K562 (cell line): Measurements from ENCODE around the gene RAE1. TPM values are rescaled to one million over a fixed set of nuclear protein-coding genes. Genes with fewer than 3 reads are reported as not detected.

ENCODE experiments used
- CEBPB ChIP-seq: fragments of 450-650 bp; IDR thresholded peaks from 2 replicates; pipeline ENCODE4 v1.6.1; 2016; ENCODE audit warnings: missing genetic modification characterization, missing compliant biosample characterization
- CSDE1 ChIP-seq, 2 experiments: fragments of 450-650 bp; IDR thresholded peaks; 2 replicates each; pipeline ENCODE4 v1.6.1; 2016; ENCODE audit warnings: mild to moderate bottlenecking in 1 of 2
- FOXJ3 ChIP-seq: sonication (generic); formaldehyde crosslinking; IDR thresholded peaks from 2 replicates; pipeline ENCODE4 v1.4.0; 2020; ENCODE audit warnings: mild to moderate bottlenecking, missing genetic modification reagents
- HDAC6 ChIP-seq: IDR thresholded peaks from 2 replicates; pipeline ENCODE4 v1.6.1; 2012; ENCODE audit warnings: low read depth, mild to moderate bottlenecking, control low read depth, inconsistent platforms, low read length, moderate library complexity
- HDAC8 ChIP-seq: fragments of 450-650 bp; IDR thresholded peaks from 2 replicates; pipeline ENCODE4 v1.6.1; 2016; ENCODE audit warnings: mild to moderate bottlenecking, missing genetic modification characterization, moderate library complexity, missing compliant biosample characterization
- MBD2 ChIP-seq: sonication (generic); IDR thresholded peaks from 2 replicates; pipeline ENCODE4 v1.6.1; 2016; ENCODE audit warnings: low read depth, borderline replicate concordance
- POLR2AphosphoS5 ChIP-seq: IDR thresholded peaks from 2 replicates; pipeline ENCODE4 v1.6.1; 2011; ENCODE audit warnings: mild to moderate bottlenecking, low read depth, low read length, moderate library complexity; ENCODE audit not compliant: control insufficient read depth, insufficient read depth
- PRPF4 ChIP-seq: fragments of 200-400 bp; formaldehyde crosslinking; IDR thresholded peaks from one replicate; pipeline ENCODE4 v1.6.1; 2017; ENCODE audit warnings: low read length, low read depth, mild to moderate bottlenecking; ENCODE audit not compliant: insufficient read depth, poor library complexity, severe bottlenecking
- RBM15 ChIP-seq: fragments of 200-400 bp; formaldehyde crosslinking; IDR thresholded peaks from 2 replicates; pipeline ENCODE4 v1.6.1; 2018; ENCODE audit warnings: mild to moderate bottlenecking, low read length, moderate library complexity; ENCODE audit not compliant: insufficient read depth
- TARDBP ChIP-seq: fragments of 450-650 bp; IDR thresholded peaks from 2 replicates; pipeline ENCODE4 v1.6.1; 2016
- ZNF507 ChIP-seq: conservative IDR thresholded peaks from 2 replicates; pipeline ENCODE4 v1.6.1; 2017; ENCODE audit warnings: missing genetic modification characterization, missing compliant biosample characterization
- ZNF75A ChIP-seq: fragments of 450-650 bp; formaldehyde crosslinking; IDR thresholded peaks from 2 replicates; pipeline ENCODE4 v1.4.0; 2020; ENCODE audit warnings: mild to moderate bottlenecking
- polyA plus RNA-seq, 8 experiments: library from polyadenylated mRNA; depleted of rRNA in 4 of 8; stranded (reverse) in 5 of 8; unstranded in 3 of 8; fragments of >200 nt; fragmentation: Nextera tagmentation in 2 of 8; fragmentation: Illumina TruSeq in 1 of 8; extraction: Ambion mirVana in 2 of 8; extraction: Trizol in 1 of 8; gene quantifications; 2 replicates each; pipeline versions ENCODE4 v1.2.1 to v1.2.3, GENCODE V29; 2011 to 2014; ENCODE audit warnings: inconsistent platforms in 1 of 8, missing spikeins in 1 of 8
- total RNA-seq, 7 experiments: library from RNA; depleted of rRNA in 6 of 7; stranded (reverse); fragments of >200 nt in 6 of 7; fragmentation: Illumina TruSeq in 2 of 7; extraction: Trizol in 2 of 7; gene quantifications; 2 replicates each; pipeline versions ENCODE4 v1.2.1 to v1.2.3, GENCODE V29; 2011 to 2021; ENCODE audit warnings: low replicate concordance in 1 of 7
- TF ChIP-seq, protein P1 (sequence below): fragments of 250-450 bp; sonication (Bioruptor Pico); IDR thresholded peaks from 2 replicates; pipeline ENCODE4 v1.4.0; 2020
- TF ChIP-seq, protein P2 (sequence below): fragments of 450-650 bp; IDR thresholded peaks from 2 replicates; pipeline ENCODE4 v1.7.0; 2016; ENCODE audit warnings: borderline replicate concordance
- TF ChIP-seq, protein P3 (sequence below): fragments of 250-450 bp; sonication (Bioruptor Pico); IDR thresholded peaks from 2 replicates; pipeline ENCODE4 v1.4.0; 2020; ENCODE audit warnings: mild to moderate bottlenecking, moderate library complexity, borderline replicate concordance
- TF ChIP-seq, protein P4 (sequence below): fragments of 450-650 bp; conservative IDR thresholded peaks from 2 replicates; pipeline ENCODE4 v1.6.1; 2016; ENCODE audit warnings: missing genetic modification characterization, low read depth, mild to moderate bottlenecking, control low read depth, missing compliant biosample characterization

Gene RAE1
- total and polyA plus RNA-seq, 9 of the 15 experiments (the other 6 are each of a cell fraction or from before 2014, with no cell fraction given), result 33.7 to 248 (median 77.7) TPM

DNA sequence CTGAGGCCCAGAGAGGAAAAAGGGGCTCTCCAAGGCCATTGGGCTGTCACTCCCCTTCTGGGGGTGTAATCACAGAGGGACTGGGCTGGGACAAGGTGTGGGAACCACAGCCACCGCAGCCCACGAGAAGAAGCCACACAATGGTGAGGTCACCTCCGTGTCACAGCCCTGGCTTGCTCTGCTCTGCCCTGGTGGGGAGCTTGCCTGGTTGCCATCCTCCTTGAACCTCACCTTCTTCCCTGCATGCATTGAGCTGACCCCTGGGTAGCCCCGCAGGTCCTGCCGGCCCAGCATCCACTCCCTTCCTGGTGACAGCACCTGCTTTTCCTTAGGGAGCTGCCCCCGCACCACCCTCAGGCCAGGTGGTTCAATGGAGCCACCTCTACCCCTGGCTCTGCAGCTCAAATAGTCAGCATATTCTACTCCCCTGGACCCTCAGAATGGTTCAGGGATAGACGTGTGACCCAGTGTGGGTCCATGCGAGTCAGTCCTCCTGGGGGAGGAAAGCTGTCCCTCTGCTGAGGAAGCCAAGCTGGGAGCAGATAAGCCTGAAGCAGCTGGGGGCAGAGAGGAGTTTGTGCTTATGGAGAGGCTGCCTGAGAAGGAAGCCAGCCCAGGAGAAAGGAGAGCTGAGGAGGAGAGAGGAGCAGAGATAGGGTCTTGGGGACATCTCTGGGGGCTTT is 61.4 kb downstream of the RAE1 start (continued):
- TF ChIP-seq, protein P1, sequence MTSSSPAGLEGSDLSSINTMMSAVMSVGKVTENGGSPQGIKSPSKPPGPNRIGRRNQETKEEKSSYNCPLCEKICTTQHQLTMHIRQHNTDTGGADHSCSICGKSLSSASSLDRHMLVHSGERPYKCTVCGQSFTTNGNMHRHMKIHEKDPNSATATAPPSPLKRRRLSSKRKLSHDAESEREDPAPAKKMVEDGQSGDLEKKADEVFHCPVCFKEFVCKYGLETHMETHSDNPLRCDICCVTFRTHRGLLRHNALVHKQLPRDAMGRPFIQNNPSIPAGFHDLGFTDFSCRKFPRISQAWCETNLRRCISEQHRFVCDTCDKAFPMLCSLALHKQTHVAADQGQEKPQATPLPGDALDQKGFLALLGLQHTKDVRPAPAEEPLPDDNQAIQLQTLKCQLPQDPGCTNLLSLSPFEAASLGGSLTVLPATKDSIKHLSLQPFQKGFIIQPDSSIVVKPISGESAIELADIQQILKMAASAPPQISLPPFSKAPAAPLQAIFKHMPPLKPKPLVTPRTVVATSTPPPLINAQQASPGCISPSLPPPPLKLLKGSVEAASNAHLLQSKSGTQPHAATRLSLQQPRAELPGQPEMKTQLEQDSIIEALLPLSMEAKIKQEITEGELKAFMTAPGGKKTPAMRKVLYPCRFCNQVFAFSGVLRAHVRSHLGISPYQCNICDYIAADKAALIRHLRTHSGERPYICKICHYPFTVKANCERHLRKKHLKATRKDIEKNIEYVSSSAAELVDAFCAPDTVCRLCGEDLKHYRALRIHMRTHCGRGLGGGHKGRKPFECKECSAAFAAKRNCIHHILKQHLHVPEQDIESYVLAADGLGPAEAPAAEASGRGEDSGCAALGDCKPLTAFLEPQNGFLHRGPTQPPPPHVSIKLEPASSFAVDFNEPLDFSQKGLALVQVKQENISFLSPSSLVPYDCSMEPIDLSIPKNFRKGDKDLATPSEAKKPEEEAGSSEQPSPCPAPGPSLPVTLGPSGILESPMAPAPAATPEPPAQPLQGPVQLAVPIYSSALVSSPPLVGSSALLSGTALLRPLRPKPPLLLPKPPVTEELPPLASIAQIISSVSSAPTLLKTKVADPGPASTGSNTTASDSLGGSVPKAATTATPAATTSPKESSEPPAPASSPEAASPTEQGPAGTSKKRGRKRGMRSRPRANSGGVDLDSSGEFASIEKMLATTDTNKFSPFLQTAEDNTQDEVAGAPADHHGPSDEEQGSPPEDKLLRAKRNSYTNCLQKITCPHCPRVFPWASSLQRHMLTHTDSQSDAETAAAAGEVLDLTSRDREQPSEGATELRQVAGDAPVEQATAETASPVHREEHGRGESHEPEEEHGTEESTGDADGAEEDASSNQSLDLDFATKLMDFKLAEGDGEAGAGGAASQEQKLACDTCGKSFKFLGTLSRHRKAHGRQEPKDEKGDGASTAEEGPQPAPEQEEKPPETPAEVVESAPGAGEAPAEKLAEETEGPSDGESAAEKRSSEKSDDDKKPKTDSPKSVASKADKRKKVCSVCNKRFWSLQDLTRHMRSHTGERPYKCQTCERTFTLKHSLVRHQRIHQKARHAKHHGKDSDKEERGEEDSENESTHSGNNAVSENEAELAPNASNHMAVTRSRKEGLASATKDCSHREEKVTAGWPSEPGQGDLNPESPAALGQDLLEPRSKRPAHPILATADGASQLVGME, result 0 out of 2 replicates have a peak, but pooled peaks have one; percentile 69
- TF ChIP-seq CSDE1 (IDR thresholded peaks at IDR 0.05), result no peak
- no peak for TF ChIP-seq PRPF4
- TF ChIP-seq MBD2, result no peak
- TF ChIP-seq, protein P2, sequence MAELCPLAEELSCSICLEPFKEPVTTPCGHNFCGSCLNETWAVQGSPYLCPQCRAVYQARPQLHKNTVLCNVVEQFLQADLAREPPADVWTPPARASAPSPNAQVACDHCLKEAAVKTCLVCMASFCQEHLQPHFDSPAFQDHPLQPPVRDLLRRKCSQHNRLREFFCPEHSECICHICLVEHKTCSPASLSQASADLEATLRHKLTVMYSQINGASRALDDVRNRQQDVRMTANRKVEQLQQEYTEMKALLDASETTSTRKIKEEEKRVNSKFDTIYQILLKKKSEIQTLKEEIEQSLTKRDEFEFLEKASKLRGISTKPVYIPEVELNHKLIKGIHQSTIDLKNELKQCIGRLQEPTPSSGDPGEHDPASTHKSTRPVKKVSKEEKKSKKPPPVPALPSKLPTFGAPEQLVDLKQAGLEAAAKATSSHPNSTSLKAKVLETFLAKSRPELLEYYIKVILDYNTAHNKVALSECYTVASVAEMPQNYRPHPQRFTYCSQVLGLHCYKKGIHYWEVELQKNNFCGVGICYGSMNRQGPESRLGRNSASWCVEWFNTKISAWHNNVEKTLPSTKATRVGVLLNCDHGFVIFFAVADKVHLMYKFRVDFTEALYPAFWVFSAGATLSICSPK, result no peak
- no peak for TF ChIP-seq ZNF75A (CRISPR knock-in tag)
- no peak for TF ChIP-seq FOXJ3 (CRISPR knock-in tag)
- peak; percentile 40; the same call in 1 of the 2 replicates for TF ChIP-seq POLR2AphosphoS5
- no peak for TF ChIP-seq HDAC6
- no peak for TF ChIP-seq CEBPB (tag)
- TF ChIP-seq, protein P3, sequence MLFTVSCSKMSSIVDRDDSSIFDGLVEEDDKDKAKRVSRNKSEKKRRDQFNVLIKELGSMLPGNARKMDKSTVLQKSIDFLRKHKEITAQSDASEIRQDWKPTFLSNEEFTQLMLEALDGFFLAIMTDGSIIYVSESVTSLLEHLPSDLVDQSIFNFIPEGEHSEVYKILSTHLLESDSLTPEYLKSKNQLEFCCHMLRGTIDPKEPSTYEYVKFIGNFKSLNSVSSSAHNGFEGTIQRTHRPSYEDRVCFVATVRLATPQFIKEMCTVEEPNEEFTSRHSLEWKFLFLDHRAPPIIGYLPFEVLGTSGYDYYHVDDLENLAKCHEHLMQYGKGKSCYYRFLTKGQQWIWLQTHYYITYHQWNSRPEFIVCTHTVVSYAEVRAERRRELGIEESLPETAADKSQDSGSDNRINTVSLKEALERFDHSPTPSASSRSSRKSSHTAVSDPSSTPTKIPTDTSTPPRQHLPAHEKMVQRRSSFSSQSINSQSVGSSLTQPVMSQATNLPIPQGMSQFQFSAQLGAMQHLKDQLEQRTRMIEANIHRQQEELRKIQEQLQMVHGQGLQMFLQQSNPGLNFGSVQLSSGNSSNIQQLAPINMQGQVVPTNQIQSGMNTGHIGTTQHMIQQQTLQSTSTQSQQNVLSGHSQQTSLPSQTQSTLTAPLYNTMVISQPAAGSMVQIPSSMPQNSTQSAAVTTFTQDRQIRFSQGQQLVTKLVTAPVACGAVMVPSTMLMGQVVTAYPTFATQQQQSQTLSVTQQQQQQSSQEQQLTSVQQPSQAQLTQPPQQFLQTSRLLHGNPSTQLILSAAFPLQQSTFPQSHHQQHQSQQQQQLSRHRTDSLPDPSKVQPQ, result no peak
- TF ChIP-seq TARDBP, result no peak
- no peak for TF ChIP-seq ZNF507 (tag)
- no peak for TF ChIP-seq RBM15
- TF ChIP-seq, protein P4, sequence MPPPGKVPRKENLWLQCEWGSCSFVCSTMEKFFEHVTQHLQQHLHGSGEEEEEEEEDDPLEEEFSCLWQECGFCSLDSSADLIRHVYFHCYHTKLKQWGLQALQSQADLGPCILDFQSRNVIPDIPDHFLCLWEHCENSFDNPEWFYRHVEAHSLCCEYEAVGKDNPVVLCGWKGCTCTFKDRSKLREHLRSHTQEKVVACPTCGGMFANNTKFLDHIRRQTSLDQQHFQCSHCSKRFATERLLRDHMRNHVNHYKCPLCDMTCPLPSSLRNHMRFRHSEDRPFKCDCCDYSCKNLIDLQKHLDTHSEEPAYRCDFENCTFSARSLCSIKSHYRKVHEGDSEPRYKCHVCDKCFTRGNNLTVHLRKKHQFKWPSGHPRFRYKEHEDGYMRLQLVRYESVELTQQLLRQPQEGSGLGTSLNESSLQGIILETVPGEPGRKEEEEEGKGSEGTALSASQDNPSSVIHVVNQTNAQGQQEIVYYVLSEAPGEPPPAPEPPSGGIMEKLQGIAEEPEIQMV (tag), result no peak
- no peak for TF ChIP-seq HDAC8 (tag)
